GM19351 (cell line): Measurements from ENCODE around the gene ETV4.
"Not testable (repeated sequence)": the region's sequence is repeated elsewhere in the genome, so short reads cannot be mapped to it uniquely, and the experiment has no call there.

Experiments
- ATAC-seq: cut with Tn5 transposase; IDR thresholded peaks from one replicate; pipeline ENCODE4 v1.9.1; 2021; ENCODE audit warnings: mild to moderate bottlenecking, moderate library complexity; ENCODE audit not compliant: unreplicated experiment

Gene ETV4

DNA sequence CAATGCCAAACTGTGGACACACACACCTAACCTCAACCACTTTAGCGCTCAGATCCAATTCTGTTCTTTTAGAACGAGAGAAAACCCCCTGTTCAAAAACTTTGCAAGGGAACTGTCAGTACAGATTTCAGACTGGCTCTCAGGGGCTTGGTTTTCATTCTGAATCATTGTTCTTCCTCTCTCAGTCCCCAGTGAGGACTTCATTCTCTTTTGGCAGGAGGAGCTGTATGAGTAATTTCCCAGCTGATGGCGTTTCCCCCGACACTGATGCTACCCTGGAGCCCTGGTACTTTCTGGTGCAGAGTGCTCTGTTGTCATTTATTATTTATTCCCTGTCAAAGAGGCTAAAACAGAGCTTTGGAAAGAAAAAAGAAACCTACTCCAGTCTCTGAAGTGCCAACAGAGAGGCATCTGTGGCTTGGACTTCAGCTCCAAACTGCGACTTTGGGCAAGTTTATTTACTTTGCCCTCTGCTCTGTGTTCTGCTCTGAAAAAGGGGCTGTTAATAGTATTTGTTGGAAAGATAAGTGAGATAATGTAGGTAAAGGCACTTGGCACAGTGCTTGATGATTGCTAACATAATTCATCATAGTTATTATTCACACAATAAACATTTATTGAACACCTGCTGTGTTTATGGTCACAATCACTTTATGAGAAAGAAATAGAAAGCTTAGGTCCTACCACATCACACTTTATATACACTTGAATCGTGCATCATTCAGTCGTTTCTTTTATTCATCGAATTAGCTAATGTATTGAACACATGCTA lies 28.3 kb downstream of the ETV4 start:
- ATAC-seq, result no peak

DNA sequence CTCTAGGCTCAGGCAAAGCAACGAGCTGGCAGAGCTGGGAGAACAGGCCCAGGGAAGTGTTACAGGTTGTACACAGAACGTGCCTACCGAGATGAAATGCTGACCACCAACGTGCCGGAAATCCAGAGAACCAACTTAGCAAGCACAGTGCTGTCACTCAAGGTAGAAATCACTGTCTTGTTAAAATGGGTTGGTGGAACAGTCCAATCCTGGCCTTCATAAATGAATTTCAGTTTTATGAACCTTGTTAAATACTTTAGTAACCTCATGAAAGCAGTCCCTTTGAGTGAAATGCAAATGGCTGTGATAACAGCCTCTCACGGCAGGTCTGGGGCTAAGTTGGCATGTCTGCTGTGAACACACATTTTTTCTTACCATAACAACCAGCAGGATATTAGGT lies 29.0 kb downstream of the ETV4 start:
- ATAC-seq, result no peak

DNA sequence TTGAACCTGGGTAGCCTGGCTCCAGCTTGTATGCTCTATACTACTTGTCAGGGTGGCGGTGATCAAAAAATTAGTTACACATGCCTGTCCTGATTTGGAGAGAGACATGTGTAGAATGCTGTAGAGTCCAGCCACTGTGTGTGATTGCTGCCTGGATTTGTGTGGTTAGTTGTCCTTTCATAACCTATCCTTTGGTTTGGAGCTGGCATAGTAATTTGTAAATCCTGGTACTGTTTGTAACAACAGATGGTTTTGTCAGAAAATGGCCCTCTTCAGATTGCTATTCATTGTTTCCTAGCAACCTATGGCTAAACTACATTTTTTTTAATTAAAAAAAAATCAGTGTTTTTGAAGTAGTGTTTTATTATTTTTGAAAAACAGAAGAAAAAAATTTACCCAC lies 30.5 kb downstream of the ETV4 start:
- ATAC-seq, result no peak

DNA sequence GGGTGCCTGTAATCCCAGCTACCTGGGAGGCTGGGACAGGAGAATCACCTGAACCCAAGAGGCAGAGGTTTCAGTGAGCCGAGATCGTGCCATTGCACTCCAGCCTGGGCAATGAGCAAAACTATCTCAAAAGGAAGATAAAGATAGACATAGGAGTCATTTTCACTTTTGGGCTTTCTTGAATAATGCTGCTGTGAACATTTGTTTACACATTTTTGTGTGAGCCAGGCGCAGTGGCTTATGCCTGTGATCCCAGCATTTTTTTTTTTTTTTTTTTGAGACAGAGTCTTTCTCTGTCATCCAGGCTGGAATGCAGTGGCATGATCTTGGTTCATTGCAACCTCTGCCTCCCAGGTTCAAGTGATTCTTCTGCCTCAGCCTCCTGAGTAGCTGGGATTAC lies 34.9 kb downstream of the ETV4 start:
- ATAC-seq, result not testable (repeated sequence)

DNA sequence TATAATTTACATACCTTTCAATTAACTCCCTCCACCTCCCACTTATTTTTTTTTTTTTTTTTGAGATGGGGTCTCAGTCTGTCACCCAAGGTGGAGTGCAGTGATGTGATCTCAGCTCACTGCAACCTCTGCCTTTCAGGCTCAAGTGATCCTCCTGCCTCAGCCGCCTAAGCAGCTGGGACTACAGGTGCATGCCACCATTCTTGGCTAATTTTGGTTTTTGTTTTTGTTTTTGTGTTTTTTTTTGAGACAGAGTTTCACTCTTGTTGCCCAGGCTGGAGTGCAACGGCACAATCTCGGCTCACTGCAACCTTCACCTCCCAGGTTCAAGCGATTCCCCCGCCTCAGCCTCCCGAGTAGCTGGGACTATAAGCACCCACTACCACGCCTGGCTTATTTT lies 36.7 kb downstream of the ETV4 start:
- ATAC-seq, result not testable (repeated sequence)

DNA sequence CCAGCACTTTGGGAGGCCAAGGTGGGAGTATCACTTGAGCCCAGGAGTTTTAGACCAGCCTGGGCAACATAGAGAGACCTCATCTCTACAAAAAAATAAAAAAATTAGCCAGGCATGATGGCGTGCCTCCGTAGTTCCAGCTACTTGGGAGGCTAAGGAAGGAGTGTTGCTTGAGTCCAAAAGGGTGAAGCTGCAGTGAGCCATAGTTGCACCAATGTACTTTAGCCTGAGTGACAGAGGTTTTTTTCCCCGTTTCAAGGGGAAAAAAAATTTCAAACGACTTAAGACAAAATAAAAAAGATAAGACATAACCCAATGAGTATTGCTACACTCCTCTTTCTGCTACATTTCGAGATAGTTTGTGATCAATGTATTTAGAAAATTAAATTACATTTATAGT lies 55.5 kb downstream of the ETV4 start:
- no peak for ATAC-seq

DNA sequence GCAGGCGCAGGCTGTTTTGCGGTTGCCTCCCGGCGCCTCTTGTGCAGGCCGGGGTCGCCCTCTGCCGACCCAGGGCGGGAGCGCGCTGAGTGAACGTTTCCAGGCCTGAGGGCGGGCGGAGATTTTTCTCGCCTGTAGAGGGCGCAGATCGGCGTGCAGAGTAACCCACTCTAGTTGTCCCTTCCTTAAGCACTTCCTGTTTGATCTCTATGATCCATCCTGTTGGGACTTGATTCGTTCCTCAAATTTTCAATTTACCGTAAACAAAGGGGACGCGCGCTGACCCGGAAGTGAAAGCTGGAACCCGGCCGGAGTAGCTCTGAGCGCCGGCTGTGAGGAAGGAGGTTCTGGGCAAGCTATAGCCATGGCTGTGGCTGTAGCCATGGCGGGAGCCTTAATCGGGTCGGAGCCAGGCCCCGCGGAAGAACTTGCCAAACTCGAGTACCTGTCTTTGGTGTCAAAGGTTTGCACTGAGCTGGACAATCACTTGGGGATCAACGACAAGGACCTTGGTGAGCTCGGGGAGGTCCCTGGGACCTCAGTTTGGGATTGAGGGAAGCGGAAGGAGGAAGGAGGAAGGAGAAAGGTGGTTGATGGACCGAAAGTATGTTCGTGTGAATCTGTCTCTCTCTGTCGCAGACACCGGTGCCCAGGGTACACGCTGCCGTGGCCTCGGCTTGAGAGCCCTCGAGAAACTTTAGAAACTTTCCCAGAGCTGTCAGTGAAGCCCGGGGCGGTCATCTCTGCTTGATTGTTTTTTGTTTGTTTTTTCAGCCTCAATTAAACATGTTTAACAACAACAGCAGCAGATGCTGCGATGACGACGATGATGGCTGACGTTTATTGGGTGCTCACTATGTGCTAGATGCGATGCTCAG lies 62.2 kb downstream of the ETV4 start, which contains the start of gene DHX8:
TSS of gene DHX8 (plus strand) at position 302 of the 878 bp plus-strand sequence. CDS start at position 365, 63 bp downstream.
- ATAC-seq, result peak; percentile 93

DNA sequence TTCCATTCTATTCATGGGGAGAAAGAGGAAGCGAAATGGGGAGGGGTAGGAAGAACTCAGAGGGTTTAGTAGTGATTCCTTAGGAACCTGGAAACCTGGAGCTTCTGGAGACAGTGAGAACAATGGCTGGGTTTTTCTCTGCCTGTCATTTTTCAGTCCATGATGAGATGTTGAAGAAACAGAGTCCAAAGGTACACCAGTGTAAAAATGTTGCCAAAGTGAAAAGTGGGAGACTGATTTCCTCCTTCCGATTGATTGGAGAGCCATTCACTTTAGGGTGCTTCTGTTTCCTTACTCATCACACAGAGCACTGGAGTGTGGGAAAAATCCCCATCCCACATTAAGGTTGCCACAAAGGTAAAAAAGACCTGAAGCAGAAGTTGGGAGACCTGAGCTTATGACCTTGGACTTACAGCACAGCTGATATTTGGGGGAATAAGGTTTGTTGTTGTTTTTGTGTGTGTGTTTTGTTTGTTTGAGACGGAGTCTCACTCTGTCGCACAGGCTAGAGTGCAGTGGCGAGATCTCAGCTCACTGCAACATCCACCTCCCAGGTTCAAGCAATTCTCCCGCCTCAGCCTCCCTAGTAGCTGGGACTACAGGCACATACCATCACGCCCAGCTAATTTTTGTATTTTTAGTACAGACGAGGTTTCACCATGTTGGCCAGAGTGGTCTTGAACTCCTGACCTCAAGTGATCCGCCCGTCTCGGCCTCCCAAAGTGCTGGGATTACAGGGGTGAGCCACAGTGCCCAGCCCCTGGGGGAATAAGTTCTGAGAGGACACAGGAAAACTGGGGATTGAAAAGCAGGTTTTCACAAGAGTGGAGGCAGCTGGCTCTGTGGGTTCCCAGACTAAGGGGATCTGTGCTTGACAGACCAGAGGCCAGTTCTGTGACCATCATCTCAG lies 63.8 kb downstream of the ETV4 start:
- no peak for ATAC-seq

DNA sequence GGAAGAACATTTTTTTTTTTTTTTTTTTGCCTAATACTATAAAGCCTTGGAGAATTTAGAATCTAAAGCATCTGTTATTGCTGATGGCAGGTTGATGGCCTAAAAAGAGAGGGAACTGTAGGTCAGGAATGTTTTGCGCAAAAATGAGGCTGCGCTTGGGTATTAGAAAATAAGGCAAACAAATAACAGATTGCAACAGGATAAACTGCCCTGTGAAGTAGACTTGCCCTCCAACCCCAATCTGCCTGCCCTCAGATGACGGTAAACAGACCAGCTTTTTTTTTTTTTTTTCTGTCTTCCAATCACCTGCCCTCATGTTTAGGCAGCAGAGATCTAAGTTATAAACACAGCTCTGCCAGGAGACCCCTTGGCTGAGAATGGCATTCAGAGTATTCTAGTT lies 66.2 kb downstream of the ETV4 start:
- no peak for ATAC-seq
